ENCODE data around the gene LACRT. TPM values are rescaled to one million over a fixed set of nuclear protein-coding genes. Genes with fewer than 3 reads are reported as not detected.
"Not testable (repeated sequence)": the region's sequence is repeated elsewhere in the genome, so short reads cannot be mapped to it uniquely, and the experiment has no call there.

Gene LACRT
- total and polyA plus RNA-seq, 2 experiments from 2014 or later: not detected

- Histone ChIP-seq H3K9me3 (ENCODE audit: low read depth) (no peaks in the 10 kb centered on the region), H3K9ac (no peak overlapping the region), H3K36me3 (ENCODE audit: low read depth) (no peaks in the 10 kb centered on the region), H3K4me2 (ENCODE audit: unreplicated experiment) (no peak overlapping the region), H4K20me1 (ENCODE audit: insufficient read depth) (no peaks in the 10 kb centered on the region), H3K27ac (no peak overlapping the region), H3K4me3 (no peak overlapping the region), H3K9me2 (ENCODE audit: insufficient read depth) (no peaks in the 10 kb centered on the region), H2AFZ (no peak overlapping the region), H3F3A (ENCODE audit: insufficient read depth) (no peaks in the 10 kb centered on the region), H3K79me2 (ENCODE audit: insufficient read depth) (no peaks in the 10 kb centered on the region), H3K4me1 (ENCODE audit: insufficient read depth) (no peaks in the 10 kb centered on the region), H3K27me3 (replicated peaks; ENCODE audit: insufficient read depth) (peaks cover 29% of the 10 kb centered on the region)
- TF ChIP-seq EZH2phosphoT487 (IDR thresholded peaks at IDR 0.05; ENCODE audit: insufficient read depth, low read depth) (no peak), EZH2 (IDR thresholded peaks at IDR 0.05; ENCODE audit: insufficient read depth, poor library complexity, severe bottlenecking) (no peak)
- 24 to 26% methylated on average over 1 of the region's 1 CpG for WGBS, 2 experiments (ENCODE audit: low coverage in 1 of 2, low lambda C conversion rate in 2 of 2, missing lambda C conversion rate in 2 of 2)
- in situ Hi-C loops (cut with MboI): no loop called here
- DNase-seq: no peak
Measured at GRCh38 chr12:54649825-54650224, 15.1 kb upstream of the LACRT start.

GRCh38 chr12:54648265-54648664 is 13.6 kb upstream of the LACRT start, which contains the start of gene DCD:
Gene DCD (minus strand): TSS chr12:54648365. CDS start chr12:54648303, 62 bp downstream.
- Histone ChIP-seq H3K9me3 (ENCODE audit: low read depth) (no peaks in the 10 kb centered on the region), H3K27ac (no peak within 1 kb of the TSS), H3K4me1 (ENCODE audit: insufficient read depth) (no peaks in the 10 kb centered on the region), H3K27me3 (replicated peaks; ENCODE audit: insufficient read depth) (peaks cover 28% of the 10 kb centered on the region), H3K4me2 (ENCODE audit: unreplicated experiment) (no peak within 1 kb of the TSS), H4K20me1 (ENCODE audit: insufficient read depth) (no peaks in the 10 kb centered on the region), H3K9me2 (ENCODE audit: insufficient read depth) (no peaks in the 10 kb centered on the region), H3K9ac (no peak within 1 kb of the TSS), H3K79me2 (ENCODE audit: insufficient read depth) (no peaks in the 10 kb centered on the region), H3K36me3 (ENCODE audit: low read depth) (no peaks in the 10 kb centered on the region), H2AFZ (no peak within 1 kb of the TSS), H3F3A (ENCODE audit: insufficient read depth) (no peaks in the 10 kb centered on the region), H3K4me3 (no peak within 1 kb of the TSS)
- in situ Hi-C loops (cut with MboI): no loop called here
- no peak for DNase-seq
- TF ChIP-seq EZH2phosphoT487 (IDR thresholded peaks at IDR 0.05; ENCODE audit: insufficient read depth, low read depth) (no peak), EZH2 (IDR thresholded peaks at IDR 0.05; ENCODE audit: insufficient read depth, poor library complexity, severe bottlenecking) (no peak)
- WGBS, 2 experiments (ENCODE audit: low coverage in 1 of 2, low lambda C conversion rate in 2 of 2, missing lambda C conversion rate in 2 of 2): 10% methylated on average over 2 of the region's 2 CpGs

DNA sequence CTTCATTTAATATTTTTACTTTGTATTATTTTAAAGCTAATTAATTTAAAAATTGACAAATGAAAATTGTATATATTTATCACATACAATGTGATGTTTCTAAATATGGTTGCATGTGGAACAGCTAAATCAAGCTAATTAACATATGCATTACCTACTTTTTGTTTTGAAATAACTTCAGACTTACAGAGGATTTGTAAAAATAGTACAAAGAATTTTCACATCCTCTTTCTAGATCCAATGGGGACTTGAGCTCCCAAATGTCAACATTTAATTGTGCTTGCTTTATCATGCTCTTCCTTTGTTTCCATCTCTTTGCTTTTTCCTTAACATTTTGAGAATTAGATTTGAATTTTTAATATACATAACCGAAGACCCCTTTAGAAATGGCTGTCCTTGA is 6.9 kb upstream of the LACRT start:
- Histone ChIP-seq H3K36me3 (ENCODE audit: low read depth) (no peaks in the 10 kb centered on the region), H3K27ac (no peak overlapping the region), H3K4me2 (ENCODE audit: unreplicated experiment) (no peak overlapping the region), H3K9me2 (ENCODE audit: insufficient read depth) (no peaks in the 10 kb centered on the region), H3K4me3 (no peak overlapping the region), H2AFZ (no peak overlapping the region), H3K9ac (no peak overlapping the region), H3K4me1 (ENCODE audit: insufficient read depth) (no peaks in the 10 kb centered on the region), H3F3A (ENCODE audit: insufficient read depth) (no peaks in the 10 kb centered on the region), H4K20me1 (ENCODE audit: insufficient read depth) (no peaks in the 10 kb centered on the region), H3K79me2 (ENCODE audit: insufficient read depth) (no peaks in the 10 kb centered on the region), H3K27me3 (replicated peaks; ENCODE audit: insufficient read depth) (peaks cover 5% of the 10 kb centered on the region; the same call in 1 of the 2 replicates), H3K9me3 (ENCODE audit: low read depth) (no peaks in the 10 kb centered on the region)
- WGBS, 2 experiments (ENCODE audit: low coverage in 1 of 2, low lambda C conversion rate in 2 of 2, missing lambda C conversion rate in 2 of 2): 19 to 33% methylated on average over 1 of the region's 1 CpG
- no peak for DNase-seq
- TF ChIP-seq EZH2 (IDR thresholded peaks at IDR 0.05; ENCODE audit: insufficient read depth, poor library complexity, severe bottlenecking) (no peak), EZH2phosphoT487 (IDR thresholded peaks at IDR 0.05; ENCODE audit: insufficient read depth, low read depth) (no peak)
- in situ Hi-C loops (cut with MboI): no loop called here

DNA sequence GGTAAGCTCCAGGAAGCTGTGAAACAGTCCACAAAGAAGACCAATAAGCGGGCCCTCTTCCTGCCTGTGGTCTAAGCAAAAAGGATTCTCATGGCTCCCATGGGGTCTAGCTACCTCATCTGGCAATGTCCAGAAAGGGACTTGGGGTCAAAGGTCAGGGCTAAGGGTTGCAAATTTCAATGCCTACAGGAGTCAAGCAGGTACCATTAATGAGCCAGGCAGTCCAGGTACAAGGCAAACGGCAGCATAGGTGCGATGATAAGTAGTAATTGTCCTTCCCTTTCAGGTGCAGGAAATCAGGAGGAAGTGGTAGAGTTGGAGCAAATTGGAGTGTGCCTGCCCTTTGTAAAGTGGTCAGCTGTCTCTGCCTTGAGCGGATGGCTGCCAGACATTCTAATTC is 6.4 kb upstream of the LACRT start:
- no peaks in the 10 kb centered on the region for H3K36me3 ChIP-seq (ENCODE audit: low read depth)
- in situ Hi-C loops (cut with MboI): no loop called here
- no peak for TF ChIP-seq EZH2phosphoT487 (IDR thresholded peaks at IDR 0.05; ENCODE audit: insufficient read depth, low read depth)
- TF ChIP-seq EZH2 (IDR thresholded peaks at IDR 0.05; ENCODE audit: insufficient read depth, poor library complexity, severe bottlenecking): no peak
- H3K79me2 ChIP-seq (ENCODE audit: insufficient read depth): no peaks in the 10 kb centered on the region
- no peak for DNase-seq
- no peaks in the 10 kb centered on the region for H3K9me2 ChIP-seq (ENCODE audit: insufficient read depth)
- no peaks in the 10 kb centered on the region for H4K20me1 ChIP-seq (ENCODE audit: insufficient read depth)
- H2AFZ ChIP-seq: no peak overlapping the region
- no peaks in the 10 kb centered on the region for H3K9me3 ChIP-seq (ENCODE audit: low read depth)
- no peak overlapping the region for H3K9ac ChIP-seq
- 59 to 66% methylated on average over 4 of the region's 4 CpGs for WGBS, 2 experiments (ENCODE audit: low coverage in 1 of 2, low lambda C conversion rate in 2 of 2, missing lambda C conversion rate in 2 of 2)
- H3K27me3 ChIP-seq (replicated peaks; ENCODE audit: insufficient read depth): peaks cover 5% of the 10 kb centered on the region; the same call in 1 of the 2 replicates
- H3K27ac ChIP-seq: no peak overlapping the region
- no peak overlapping the region for H3K4me2 ChIP-seq (ENCODE audit: unreplicated experiment)
- H3K4me1 ChIP-seq (ENCODE audit: insufficient read depth): no peaks in the 10 kb centered on the region
- H3F3A ChIP-seq (ENCODE audit: insufficient read depth): no peaks in the 10 kb centered on the region
- no peak overlapping the region for H3K4me3 ChIP-seq

GRCh38 chr12:54639112-54639511 is 4.4 kb upstream of the LACRT start:
- in situ Hi-C loops (cut with MboI); DNase-seq: not testable (repeated sequence)
- 19 to 25% methylated on average over 2 of the region's 2 CpGs for WGBS, 2 experiments (ENCODE audit: low coverage in 1 of 2, low lambda C conversion rate in 2 of 2, missing lambda C conversion rate in 2 of 2)

More at GRCh38 chr12:54639112-54639511, 4.4 kb upstream of the LACRT start:
- not testable (repeated sequence) for H3K4me1 ChIP-seq (ENCODE audit: insufficient read depth); H3K4me2 ChIP-seq (ENCODE audit: unreplicated experiment); H3K9me3 ChIP-seq (ENCODE audit: low read depth); H3K27ac ChIP-seq; H3K9me2 ChIP-seq (ENCODE audit: insufficient read depth); H3K9ac ChIP-seq; H3K27me3 ChIP-seq (replicated peaks; ENCODE audit: insufficient read depth); H3K4me3 ChIP-seq; H3F3A ChIP-seq (ENCODE audit: insufficient read depth); H4K20me1 ChIP-seq (ENCODE audit: insufficient read depth); H3K36me3 ChIP-seq (ENCODE audit: low read depth); H2AFZ ChIP-seq; H3K79me2 ChIP-seq (ENCODE audit: insufficient read depth)
